Spleen (tissue), 11 donors: ENCODE data around the gene YOD1. TPM values are rescaled to one million over a fixed set of nuclear protein-coding genes. Genes with fewer than 3 reads are reported as not detected.

Experiments
- DNase-seq: peaks from one replicate; pipeline ENCODE4 v3.0.0-alpha.2; 2020
- H3K27ac ChIP-seq, 8 donors: fragments of 200-600 bp; sonication (generic) in 7 of 8; 1 replicate in 4 of 8; 2 replicates in 4 of 8; pipeline versions ENCODE4 v1.5.0 to v1.8.0; 2016 to 2021; ENCODE audit warnings: inconsistent platforms in 4 of 8, mild to moderate bottlenecking in 4 of 8, moderate library complexity in 1 of 8
- H3K27me3 ChIP-seq, 7 donors: fragments of 200-600 bp; sonication (generic) in 6 of 7; replicated peaks in 1 of 7; 1 replicate in 4 of 7; 2 replicates in 3 of 7; pipeline versions ENCODE4 v1.5.0 to v1.8.0; 2016 to 2021; ENCODE audit warnings: inconsistent platforms in 3 of 7, mild to moderate bottlenecking in 1 of 7
- H3K36me3 ChIP-seq, 6 donors: fragments of 200-600 bp; sonication (generic) in 5 of 6; 1 replicate in 4 of 6; 2 replicates in 2 of 6; pipeline versions ENCODE4 v1.5.0 to v1.8.0; 2016 to 2021; ENCODE audit warnings: inconsistent platforms in 2 of 6
- H3K4me1 ChIP-seq, 6 donors: fragments of 200-600 bp; sonication (generic) in 5 of 6; 1 replicate in 3 of 6; 2 replicates in 3 of 6; pipeline versions ENCODE4 v1.5.0 to v1.8.0; 2016 to 2021; ENCODE audit warnings: inconsistent platforms in 3 of 6
- H3K4me3 ChIP-seq, 8 donors: fragments of 200-600 bp; sonication (generic) in 7 of 8; 1 replicate in 4 of 8; 2 replicates in 4 of 8; pipeline versions ENCODE4 v1.5.0 to v1.8.0; 2016 to 2021; ENCODE audit warnings: inconsistent platforms in 4 of 8, mild to moderate bottlenecking in 4 of 8, moderate library complexity in 2 of 8
- H3K9me3 ChIP-seq, 8 donors: fragments of 200-600 bp; sonication (generic) in 7 of 8; 1 replicate in 4 of 8; 2 replicates in 4 of 8; pipeline versions ENCODE4 v1.5.0 to v1.8.0; 2016 to 2021; ENCODE audit warnings: inconsistent platforms in 4 of 8
- POLR2A ChIP-seq, 3 donors: fragments of 450-650 bp; IDR thresholded peaks; one replicate each; pipeline ENCODE4 v1.5.1; 2017; ENCODE audit warnings: antibody characterized with exemption in 3 of 3, mild to moderate bottlenecking in 1 of 3
- POLR2AphosphoS5 ChIP-seq, 3 donors: sonication (generic); formaldehyde crosslinking; IDR thresholded peaks; one replicate each; pipeline ENCODE4 v1.5.1; 2017; ENCODE audit warnings: antibody characterized with exemption in 3 of 3
- WGBS, 5 donors: extraction: QIAGEN DNeasy Blood & Tissue Kit in 3 of 5; methylation state at CpG; one replicate each; pipeline versions ENCODE4 v1.1.5 to v1.1.7; 2013 to 2018; 5-methylcytosine and 5-hydroxymethylcytosine counted together
- intact Hi-C: fragments of 100-400 bp; cut with DNase I; formaldehyde crosslinking; loops from one replicate; pipeline ENCODE4 v1.15.0; 2023; ENCODE audit warnings: low total_unique reads
- polyA plus RNA-seq, 3 donors: library from polyadenylated mRNA; stranded (reverse); fragments of 200-250 nt; gene quantifications; one replicate each; pipeline ENCODE4 v1.2.1, GENCODE V29; 2013
- total RNA-seq, 7 donors: library from RNA; depleted of rRNA in 3 of 7; stranded (reverse); fragments of >200 nt in 3 of 7; fragmentation: NEBNext Ultra II Directional in 4 of 7; extraction: Animal tissue kit (Norgen Biotek cat#: 25700) in 4 of 7; gene quantifications; one replicate each; pipeline versions ENCODE4 v1.1.0 to v1.2.1, GENCODE V29; 2016 to 2021
- TF ChIP-seq, protein P1 (sequence below), 11 experiments: fragments of 200-600 bp in 7 of 11; fragments of 450-650 bp in 4 of 11; sonication (generic) in 4 of 11; IDR thresholded peaks in 8 of 11; conservative IDR thresholded peaks in 3 of 11; 1 replicate in 7 of 11; 2 replicates in 4 of 11; pipeline versions ENCODE4 v1.4.0 to v1.8.0; 2016 to 2021; ENCODE audit warnings: antibody characterized with exemption in 11 of 11, inconsistent platforms in 4 of 11, mild to moderate bottlenecking in 1 of 11
- donor health status: healthy with polysubstance abuse.
- donor health status: DM: no; HTN: no; CAD: no; lungs with moderate emphysema.
- donor health status: DM: no; HTN: no; CAD: no.
- donor health status: Bipolar disorder and iron deficiency.
- donor health status: healthy.
- donor health status: DM: no; HTN: no; CAD: no.
- donor health status: DM: yes; HTN: yes; CAD: no.

YOD1 gene
- total and polyA plus RNA-seq, 10 donors: 2.8 to 23.2 (median 11.8) TPM

DNA sequence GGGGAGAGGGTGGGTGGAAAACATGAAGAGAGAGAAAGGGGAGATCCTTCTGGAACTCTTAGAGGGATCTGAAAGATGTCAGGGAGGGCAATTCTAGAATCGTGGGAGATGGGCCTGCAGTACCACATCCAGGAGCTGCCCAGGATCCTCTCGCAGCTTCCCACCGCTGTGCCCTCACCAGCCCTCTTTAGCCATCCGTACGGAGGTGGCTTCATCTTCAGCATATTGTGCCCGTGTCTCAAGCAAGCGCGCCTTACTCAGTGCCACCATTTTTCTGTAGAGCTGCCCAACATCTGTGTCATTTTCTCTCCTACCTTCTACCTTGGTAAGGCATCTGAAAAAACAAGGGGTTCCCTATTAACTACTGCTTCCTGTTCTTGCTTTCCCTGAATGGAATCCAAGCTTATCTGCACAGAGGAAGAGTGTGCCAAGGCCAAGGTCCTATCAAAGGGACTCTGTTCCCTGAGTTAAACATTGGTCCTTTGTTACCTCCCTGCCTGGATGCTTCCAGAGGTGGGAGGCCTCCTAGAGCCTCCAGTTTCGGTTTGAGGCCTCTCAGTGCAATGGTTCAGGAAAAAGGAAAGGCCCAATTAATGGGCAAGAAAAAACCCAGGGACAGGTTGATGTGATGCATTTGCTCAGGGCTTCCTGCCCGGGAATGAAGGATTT is 41.7 kb downstream of the YOD1 start:
- H3K27me3 ChIP-seq: no peaks in the 10 kb centered on the region
- 82 to 93% (median 88%) methylated on average over 10 of the region's 10 CpGs for WGBS, 5 donors

DNA sequence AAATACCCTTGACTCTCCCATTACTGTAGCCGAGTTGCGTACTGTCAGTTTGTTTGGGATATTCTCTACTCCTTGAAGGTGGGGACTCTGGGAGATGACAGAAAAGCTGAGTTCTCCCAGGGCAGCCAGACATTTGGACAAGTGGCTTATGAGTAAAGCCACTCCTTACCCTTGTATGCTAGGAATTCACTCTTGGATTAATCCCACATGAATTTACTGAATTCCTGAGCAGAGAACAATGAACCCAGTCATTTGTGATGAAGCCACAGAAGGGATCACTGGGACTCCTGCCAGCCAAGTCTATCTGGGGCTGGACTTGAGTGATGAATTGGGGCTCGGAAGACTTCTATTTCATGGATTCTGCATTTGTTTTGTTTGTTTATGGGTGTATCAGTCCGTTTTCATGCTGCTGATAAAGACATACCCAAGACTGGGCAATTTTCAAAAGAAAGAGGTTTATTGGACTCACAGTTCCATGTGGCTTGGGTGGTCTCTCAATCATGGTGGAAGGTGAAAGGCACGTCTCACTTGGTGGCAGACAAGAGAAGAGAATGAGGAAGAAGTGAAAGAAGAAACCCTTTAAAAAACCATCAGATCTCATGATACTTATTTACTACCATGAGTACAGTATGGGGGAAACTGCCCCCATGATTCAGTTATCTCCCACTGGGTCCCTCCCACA is 43.5 kb downstream of the YOD1 start:
- Histone ChIP-seq H3K27me3 (no peaks in the 10 kb centered on the region), H3K4me1 (peaks cover 0 to 8% (median 0%) of the 10 kb centered on the region in 6 donors), H3K27ac (no peak overlapping the region), H3K9me3 (no peaks in the 10 kb centered on the region), H3K36me3 (no peaks in the 10 kb centered on the region), H3K4me3 (no peak overlapping the region)
- DNase-seq: no peak
- intact Hi-C loops: loop anchor here (10.0 kb wide), 1 partner anchor 67 kb away; no protein-coding TSS in a partner anchor
- 84 to 91% (median 87%) methylated on average over 5 of the region's 5 CpGs for WGBS, 5 donors
- no peak for TF ChIP-seq POLR2AphosphoS5 (IDR thresholded peaks at IDR 0.05)

More for the DNA sequence above, 41.7 kb downstream of the YOD1 start:
- Histone ChIP-seq H3K9me3 (no peaks in the 10 kb centered on the region), H3K4me1 (peaks cover 0 to 8% (median 0%) of the 10 kb centered on the region in 6 donors), H3K4me3 (no peak overlapping the region), H3K36me3 (no peaks in the 10 kb centered on the region), H3K27ac (no peak overlapping the region)
- no peak for DNase-seq
- TF ChIP-seq, protein P1, sequence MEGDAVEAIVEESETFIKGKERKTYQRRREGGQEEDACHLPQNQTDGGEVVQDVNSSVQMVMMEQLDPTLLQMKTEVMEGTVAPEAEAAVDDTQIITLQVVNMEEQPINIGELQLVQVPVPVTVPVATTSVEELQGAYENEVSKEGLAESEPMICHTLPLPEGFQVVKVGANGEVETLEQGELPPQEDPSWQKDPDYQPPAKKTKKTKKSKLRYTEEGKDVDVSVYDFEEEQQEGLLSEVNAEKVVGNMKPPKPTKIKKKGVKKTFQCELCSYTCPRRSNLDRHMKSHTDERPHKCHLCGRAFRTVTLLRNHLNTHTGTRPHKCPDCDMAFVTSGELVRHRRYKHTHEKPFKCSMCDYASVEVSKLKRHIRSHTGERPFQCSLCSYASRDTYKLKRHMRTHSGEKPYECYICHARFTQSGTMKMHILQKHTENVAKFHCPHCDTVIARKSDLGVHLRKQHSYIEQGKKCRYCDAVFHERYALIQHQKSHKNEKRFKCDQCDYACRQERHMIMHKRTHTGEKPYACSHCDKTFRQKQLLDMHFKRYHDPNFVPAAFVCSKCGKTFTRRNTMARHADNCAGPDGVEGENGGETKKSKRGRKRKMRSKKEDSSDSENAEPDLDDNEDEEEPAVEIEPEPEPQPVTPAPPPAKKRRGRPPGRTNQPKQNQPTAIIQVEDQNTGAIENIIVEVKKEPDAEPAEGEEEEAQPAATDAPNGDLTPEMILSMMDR (IDR thresholded peaks at IDR 0.05 in 8 of 11, conservative IDR thresholded peaks at IDR 0.05 in 3 of 11): no peak
- no peak for TF ChIP-seq POLR2AphosphoS5 (IDR thresholded peaks at IDR 0.05)
- intact Hi-C loops: loop anchor here (10.0 kb wide), 1 partner anchor 65 kb away; no protein-coding TSS in a partner anchor

DNA sequence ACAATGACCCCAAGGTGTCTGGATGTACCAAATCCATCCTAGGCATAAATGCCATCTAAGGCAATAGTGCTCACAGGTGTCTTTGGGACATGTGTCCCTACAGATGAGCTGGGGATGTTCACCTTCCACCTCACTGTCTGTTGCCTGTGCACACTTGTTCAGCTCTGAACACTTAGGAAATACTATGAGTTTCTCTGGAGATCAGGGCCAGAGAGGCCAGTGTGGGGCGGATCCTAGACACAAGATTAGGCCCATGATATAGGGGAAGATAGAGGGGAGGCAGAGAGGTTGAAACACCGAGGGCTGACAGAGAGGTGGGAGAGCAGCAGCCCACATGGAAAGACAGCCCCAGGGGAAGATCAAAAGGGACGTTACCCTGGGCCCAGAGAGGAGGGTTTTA is 44.1 kb downstream of the YOD1 start:
- no peaks in the 10 kb centered on the region for H3K27me3 ChIP-seq
- TF ChIP-seq POLR2A (IDR thresholded peaks at IDR 0.05) (no peak), POLR2AphosphoS5 (IDR thresholded peaks at IDR 0.05) (no peak)
- TF ChIP-seq, protein P1 (IDR thresholded peaks at IDR 0.05 in 8 of 11, conservative IDR thresholded peaks at IDR 0.05 in 3 of 11): no peak
- peaks cover 0 to 8% (median 0%) of the 10 kb centered on the region in 6 donors for H3K4me1 ChIP-seq
- intact Hi-C loops: loop anchor here (10.0 kb wide), 1 partner anchor 68 kb away; no protein-coding TSS in a partner anchor
- no peaks in the 10 kb centered on the region for H3K36me3 ChIP-seq
- WGBS, 5 donors: 76 to 90% (median 81%) methylated on average over 3 of the region's 3 CpGs
- H3K4me3 ChIP-seq: no peak overlapping the region
- no peaks in the 10 kb centered on the region for H3K9me3 ChIP-seq
- no peak overlapping the region for H3K27ac ChIP-seq
- DNase-seq: no peak

DNA sequence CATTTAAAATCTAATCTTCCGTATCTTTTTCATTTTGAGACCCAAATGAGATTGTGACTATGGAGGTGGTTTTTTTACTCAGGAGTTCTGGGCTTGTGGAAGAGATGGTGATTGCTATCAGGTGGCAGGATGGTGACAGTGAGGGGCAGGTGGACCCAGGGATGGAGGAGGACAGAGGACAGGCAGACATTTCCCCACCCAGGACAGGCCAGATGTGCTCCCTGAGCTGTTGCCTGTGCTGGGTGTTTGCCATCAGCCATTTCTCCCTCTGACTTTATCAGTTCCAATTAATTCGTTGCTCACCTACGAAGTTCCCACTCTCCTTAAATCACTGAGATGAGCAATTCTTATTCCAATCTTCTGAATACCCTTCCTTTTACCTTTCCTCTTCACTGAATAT is 44.9 kb downstream of the YOD1 start:
- no peak for DNase-seq
- TF ChIP-seq, protein P1 (IDR thresholded peaks at IDR 0.05 in 8 of 11, conservative IDR thresholded peaks at IDR 0.05 in 3 of 11): no peak
- no peak for TF ChIP-seq POLR2AphosphoS5 (IDR thresholded peaks at IDR 0.05)
- no peak for TF ChIP-seq POLR2A (IDR thresholded peaks at IDR 0.05)
- H3K36me3 ChIP-seq: no peaks in the 10 kb centered on the region
- intact Hi-C loops: loop anchor here (10.0 kb wide), 1 partner anchor 69 kb away; no protein-coding TSS in a partner anchor
- peaks cover 0 to 8% (median 0%) of the 10 kb centered on the region in 6 donors for H3K4me1 ChIP-seq
- no peaks in the 10 kb centered on the region for H3K9me3 ChIP-seq
- no peaks in the 10 kb centered on the region for H3K27me3 ChIP-seq
- H3K4me3 ChIP-seq: no peak overlapping the region
- 82 to 95% (median 90%) methylated on average over 3 of the region's 3 CpGs for WGBS, 5 donors
- H3K27ac ChIP-seq: no peak overlapping the region
